ENCODE data around the gene AUTS2. TPM values are rescaled to one million over a fixed set of nuclear protein-coding genes. Genes with fewer than 3 reads are reported as not detected.
"Not testable (repeated sequence)": the region's sequence is repeated elsewhere in the genome, so short reads cannot be mapped to it uniquely, and the experiment has no call there.

AUTS2 gene
- total and polyA plus RNA-seq, 2 experiments from 2014 or later: 3.0 to 4.4 TPM

- H3K4me3 ChIP-seq: no peak overlapping the region
- no peaks in the 10 kb centered on the region for H3K9me2 ChIP-seq (ENCODE audit: insufficient read depth)
- H3K9me3 ChIP-seq (ENCODE audit: low read depth): no peaks in the 10 kb centered on the region
- H4K20me1 ChIP-seq (ENCODE audit: insufficient read depth): no peaks in the 10 kb centered on the region
- no peaks in the 10 kb centered on the region for H3K79me2 ChIP-seq (ENCODE audit: insufficient read depth)
- no peaks in the 10 kb centered on the region for H3K4me1 ChIP-seq (ENCODE audit: insufficient read depth)
- H2AFZ ChIP-seq: no peak overlapping the region
- no peaks in the 10 kb centered on the region for H3K36me3 ChIP-seq (ENCODE audit: low read depth)
- peak; percentile 25 for DNase-seq
- H3K27me3 ChIP-seq (replicated peaks; ENCODE audit: insufficient read depth): no peaks in the 10 kb centered on the region
- no peak overlapping the region for H3K9ac ChIP-seq
- WGBS, 2 experiments (ENCODE audit: low coverage in 1 of 2, low lambda C conversion rate in 2 of 2, missing lambda C conversion rate in 2 of 2): 31 to 42% methylated on average over 7 of the region's 7 CpGs
- no peak overlapping the region for H3K27ac ChIP-seq
- no peak overlapping the region for H3K4me2 ChIP-seq (ENCODE audit: unreplicated experiment)
- H3F3A ChIP-seq (ENCODE audit: insufficient read depth): no peaks in the 10 kb centered on the region
- no peak for TF ChIP-seq EZH2 (IDR thresholded peaks at IDR 0.05; ENCODE audit: insufficient read depth, poor library complexity, severe bottlenecking)
- TF ChIP-seq EZH2phosphoT487 (IDR thresholded peaks at IDR 0.05; ENCODE audit: insufficient read depth, low read depth): no peak
- in situ Hi-C loops (cut with MboI): no loop called here
These were observed 184.8 kb downstream of the AUTS2 start for GRCh38 chr7:69782917-69783684.

- H3K4me2 ChIP-seq (ENCODE audit: unreplicated experiment); H3K9me2 ChIP-seq (ENCODE audit: insufficient read depth); H3K4me3 ChIP-seq; H3K9ac ChIP-seq; H3K36me3 ChIP-seq (ENCODE audit: low read depth); H2AFZ ChIP-seq; H3K79me2 ChIP-seq (ENCODE audit: insufficient read depth); H4K20me1 ChIP-seq (ENCODE audit: insufficient read depth); H3K27me3 ChIP-seq (replicated peaks; ENCODE audit: insufficient read depth); H3F3A ChIP-seq (ENCODE audit: insufficient read depth); H3K9me3 ChIP-seq (ENCODE audit: low read depth); in situ Hi-C loops (cut with MboI); DNase-seq; H3K27ac ChIP-seq; H3K4me1 ChIP-seq (ENCODE audit: insufficient read depth): not testable (repeated sequence)
- 95% methylated on average over 6 of the region's 6 CpGs for WGBS, 2 experiments (ENCODE audit: low coverage in 1 of 2, low lambda C conversion rate in 2 of 2, missing lambda C conversion rate in 2 of 2)
These were observed 187.9 kb downstream of the AUTS2 start for GRCh38 chr7:69786130-69786529.

GRCh38 chr7:69786730-69787395 is 188.6 kb downstream of the AUTS2 start:
- H3K4me2 ChIP-seq (ENCODE audit: unreplicated experiment): no peak overlapping the region
- no peaks in the 10 kb centered on the region for H4K20me1 ChIP-seq (ENCODE audit: insufficient read depth)
- 70 to 73% methylated on average over 3 of the region's 3 CpGs for WGBS, 2 experiments (ENCODE audit: low coverage in 1 of 2, low lambda C conversion rate in 2 of 2, missing lambda C conversion rate in 2 of 2)
- no peaks in the 10 kb centered on the region for H3K36me3 ChIP-seq (ENCODE audit: low read depth)
- no peak overlapping the region for H3K9ac ChIP-seq
- no peak overlapping the region for H3K27ac ChIP-seq
- no peaks in the 10 kb centered on the region for H3K9me3 ChIP-seq (ENCODE audit: low read depth)
- no peaks in the 10 kb centered on the region for H3K4me1 ChIP-seq (ENCODE audit: insufficient read depth)
- no peaks in the 10 kb centered on the region for H3K27me3 ChIP-seq (replicated peaks; ENCODE audit: insufficient read depth)
- TF ChIP-seq EZH2phosphoT487 (IDR thresholded peaks at IDR 0.05; ENCODE audit: insufficient read depth, low read depth) (no peak), EZH2 (IDR thresholded peaks at IDR 0.05; ENCODE audit: insufficient read depth, poor library complexity, severe bottlenecking) (no peak)
- no peak for DNase-seq
- H2AFZ ChIP-seq: no peak overlapping the region
- H3K9me2 ChIP-seq (ENCODE audit: insufficient read depth): no peaks in the 10 kb centered on the region
- H3K79me2 ChIP-seq (ENCODE audit: insufficient read depth): no peaks in the 10 kb centered on the region
- no peaks in the 10 kb centered on the region for H3F3A ChIP-seq (ENCODE audit: insufficient read depth)
- no peak overlapping the region for H3K4me3 ChIP-seq
- in situ Hi-C loops (cut with MboI): no loop called here

- in situ Hi-C loops (cut with MboI): no loop called here
- H3K79me2 ChIP-seq (ENCODE audit: insufficient read depth): no peaks in the 10 kb centered on the region
- DNase-seq: no peak
- H3K27me3 ChIP-seq (replicated peaks; ENCODE audit: insufficient read depth): no peaks in the 10 kb centered on the region
- H3F3A ChIP-seq (ENCODE audit: insufficient read depth): no peaks in the 10 kb centered on the region
- 45 to 46% methylated on average over 5 of the region's 5 CpGs for WGBS, 2 experiments (ENCODE audit: low coverage in 1 of 2, low lambda C conversion rate in 2 of 2, missing lambda C conversion rate in 2 of 2)
- no peak overlapping the region for H2AFZ ChIP-seq
- no peaks in the 10 kb centered on the region for H3K4me1 ChIP-seq (ENCODE audit: insufficient read depth)
- no peaks in the 10 kb centered on the region for H4K20me1 ChIP-seq (ENCODE audit: insufficient read depth)
- no peak for TF ChIP-seq EZH2 (IDR thresholded peaks at IDR 0.05; ENCODE audit: insufficient read depth, poor library complexity, severe bottlenecking)
- TF ChIP-seq EZH2phosphoT487 (IDR thresholded peaks at IDR 0.05; ENCODE audit: insufficient read depth, low read depth): no peak
- no peak overlapping the region for H3K4me3 ChIP-seq
- no peak overlapping the region for H3K4me2 ChIP-seq (ENCODE audit: unreplicated experiment)
- H3K9ac ChIP-seq: no peak overlapping the region
- H3K9me3 ChIP-seq (ENCODE audit: low read depth): no peaks in the 10 kb centered on the region
- H3K27ac ChIP-seq: no peak overlapping the region
- no peaks in the 10 kb centered on the region for H3K9me2 ChIP-seq (ENCODE audit: insufficient read depth)
- no peaks in the 10 kb centered on the region for H3K36me3 ChIP-seq (ENCODE audit: low read depth)
These were observed 189.6 kb downstream of the AUTS2 start for GRCh38 chr7:69787736-69788431.

Measured in GM23248 (cell line).